Upper lobe of left lung (tissue), 6 donors: ENCODE data around the gene USP31. TPM values are rescaled to one million over a fixed set of nuclear protein-coding genes. Genes with fewer than 3 reads are reported as not detected.

Source experiments
- ATAC-seq, 2 donors: fragments of 200-7000 bp; cut with Tn5 transposase; one replicate each; pipeline ENCODE4 v1.9.1; 2022; ENCODE audit warnings: mild to moderate bottlenecking in 2 of 2, moderate library complexity in 2 of 2; ENCODE audit not compliant: low FRiP score in 2 of 2
- DNase-seq, 2 donors: peaks; one replicate each; pipeline ENCODE4 v3.0.0-alpha.2; 2019 to 2020
- H3K27ac ChIP-seq, 4 donors: fragments of 200-600 bp; sonication (generic); one replicate each; pipeline ENCODE4 v1.5.1; 2016 to 2019
- H3K27me3 ChIP-seq, 4 donors: fragments of 200-600 bp; sonication (generic); one replicate each; pipeline ENCODE4 v1.5.1; 2017 to 2019
- H3K36me3 ChIP-seq, 4 donors: fragments of 200-600 bp; sonication (generic); one replicate each; pipeline ENCODE4 v1.5.1; 2016 to 2019
- H3K4me1 ChIP-seq, 4 donors: fragments of 200-600 bp; sonication (generic); one replicate each; pipeline ENCODE4 v1.5.1; 2018 to 2019
- H3K4me3 ChIP-seq, 4 donors: fragments of 200-600 bp; sonication (generic); one replicate each; pipeline ENCODE4 v1.5.1; 2017 to 2019; ENCODE audit warnings: mild to moderate bottlenecking in 2 of 4, moderate library complexity in 1 of 4
- H3K9me3 ChIP-seq, 4 donors: fragments of 200-600 bp; sonication (generic); one replicate each; pipeline ENCODE4 v1.5.1; 2018 to 2019
- CTCF ChIP-seq, 6 experiments: fragments of 450-650 bp in 4 of 6; fragments of 200-600 bp in 2 of 6; sonication (generic) in 2 of 6; IDR thresholded peaks; one replicate each; pipeline ENCODE4 v1.5.1; 2016 to 2019; ENCODE audit warnings: antibody characterized with exemption in 6 of 6
- EP300 ChIP-seq, 4 donors: sonication (generic); formaldehyde crosslinking; IDR thresholded peaks; one replicate each; pipeline ENCODE4 v1.5.1; 2017; ENCODE audit warnings: antibody characterized with exemption in 4 of 4, control low read depth in 2 of 4
- POLR2A ChIP-seq, 4 donors: fragments of 450-650 bp; IDR thresholded peaks; one replicate each; pipeline ENCODE4 v1.5.1; 2016 to 2017; ENCODE audit warnings: antibody characterized with exemption in 4 of 4, mild to moderate bottlenecking in 2 of 4
- POLR2AphosphoS5 ChIP-seq, 2 donors: sonication (generic); formaldehyde crosslinking; IDR thresholded peaks; one replicate each; pipeline ENCODE4 v1.5.1; 2017; ENCODE audit warnings: antibody characterized with exemption in 2 of 2
- WGBS, 2 donors: methylation state at CpG; one replicate each; pipeline ENCODE4 v1.1.5; 2017 to 2018; 5-methylcytosine and 5-hydroxymethylcytosine counted together
- total RNA-seq, 6 donors: library from RNA; depleted of rRNA in 4 of 6; stranded (reverse); fragments of >200 nt in 4 of 6; gene quantifications; one replicate each; pipeline versions ENCODE4 v1.1.0 to v1.2.1, GENCODE V29; 2016 to 2021
- donor health status: DM: no; HTN: no; CAD: no; lungs with moderate emphysema.
- donor health status: DM: no; HTN: yes; CAD: no; lungs with severe emphysema.

The USP31 gene
- total RNA-seq, 6 donors from 2014 or later = 8.8 to 20.2 (median 15.0) TPM

DNA sequence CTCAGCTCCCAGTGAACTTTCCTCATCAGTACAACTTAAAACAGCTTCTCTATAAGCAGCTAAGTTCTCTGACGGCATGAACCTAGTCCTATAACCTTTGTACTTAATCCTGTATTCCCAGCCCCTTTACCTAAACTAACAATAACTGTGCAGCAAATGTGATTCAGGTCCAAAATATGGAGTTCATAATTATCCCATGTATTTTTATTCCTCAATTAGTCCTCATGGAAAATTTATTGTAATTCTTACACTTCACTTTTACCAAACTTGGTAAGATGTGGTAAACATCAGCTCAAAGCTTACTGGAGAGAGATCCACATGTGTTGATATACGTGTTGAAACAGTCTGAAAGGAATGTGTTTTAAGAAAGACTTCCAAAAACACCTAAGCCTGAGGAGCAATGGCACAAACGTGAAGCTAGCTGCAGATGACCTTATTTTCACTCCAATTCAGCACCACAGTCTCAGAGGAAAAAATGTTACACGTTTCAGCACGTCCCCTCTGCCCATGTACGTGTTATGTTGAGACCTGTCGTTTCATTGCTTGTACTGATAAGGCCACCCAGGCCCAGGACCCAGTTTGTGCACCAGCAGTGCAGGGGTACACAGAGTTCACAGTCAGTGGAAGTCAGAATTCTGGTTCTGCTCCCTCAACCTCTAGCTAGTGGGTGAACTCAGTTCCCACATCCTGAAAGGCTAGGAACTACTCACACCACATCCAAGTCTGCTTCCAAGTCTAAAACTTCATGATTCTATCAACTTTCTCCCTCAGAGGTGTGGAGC is 7.1 kb downstream of the USP31 start:
- WGBS, 2 donors = 56 to 59% methylated on average over 7 of the region's 7 CpGs
- Histone ChIP-seq H3K9me3 (peaks cover 0 to under 1% (median 0%) of the 10 kb centered on the region in 4 donors), H3K4me3 (no peak overlapping the region), H3K4me1 (peaks cover 8 to 25% (median 16%) of the 10 kb centered on the region in 4 donors), H3K27ac (no peak overlapping the region), H3K27me3 (no peaks in the 10 kb centered on the region), H3K36me3 (no peaks in the 10 kb centered on the region)
- TF ChIP-seq POLR2A (IDR thresholded peaks at IDR 0.05) (no peak), CTCF (IDR thresholded peaks at IDR 0.05) (no peak), EP300 (IDR thresholded peaks at IDR 0.05) (no peak), POLR2AphosphoS5 (IDR thresholded peaks at IDR 0.05) (no peak)
- no peak for DNase-seq
- ATAC-seq = no peak

DNA sequence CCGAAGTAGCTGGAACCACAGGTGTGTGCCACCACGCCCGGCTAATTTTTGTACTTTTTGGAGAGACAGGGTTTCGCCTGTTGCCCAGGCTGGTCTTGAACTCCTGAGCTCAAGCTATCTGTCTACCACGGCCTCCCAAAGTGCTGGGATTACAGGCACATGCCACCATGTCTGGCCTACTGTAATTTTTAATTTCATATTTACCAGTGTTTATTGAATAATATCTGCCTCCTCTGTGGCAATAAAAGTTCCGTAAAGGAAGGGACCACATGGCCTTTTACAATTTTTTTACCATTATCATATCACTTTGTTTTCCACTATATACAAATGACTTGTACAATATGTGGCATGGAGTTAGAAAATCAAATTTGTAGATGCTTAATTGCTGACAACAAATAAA is 7.8 kb downstream of the USP31 start:
- WGBS, 2 donors = 94 to 98% methylated on average over 6 of the region's 6 CpGs
- no peak for ATAC-seq
- Histone ChIP-seq H3K27me3 (no peaks in the 10 kb centered on the region), H3K36me3 (no peaks in the 10 kb centered on the region), H3K9me3 (peaks cover 0 to 6% (median 0%) of the 10 kb centered on the region in 4 donors), H3K4me3 (no peak overlapping the region), H3K27ac (no peak overlapping the region), H3K4me1 (peaks cover 8 to 22% (median 16%) of the 10 kb centered on the region in 4 donors)
- DNase-seq = no peak
- TF ChIP-seq POLR2AphosphoS5 (IDR thresholded peaks at IDR 0.05) = no peak
- TF ChIP-seq POLR2A (IDR thresholded peaks at IDR 0.05) = no peak
- no peak for TF ChIP-seq CTCF (IDR thresholded peaks at IDR 0.05)
- TF ChIP-seq EP300 (IDR thresholded peaks at IDR 0.05) = no peak

DNA sequence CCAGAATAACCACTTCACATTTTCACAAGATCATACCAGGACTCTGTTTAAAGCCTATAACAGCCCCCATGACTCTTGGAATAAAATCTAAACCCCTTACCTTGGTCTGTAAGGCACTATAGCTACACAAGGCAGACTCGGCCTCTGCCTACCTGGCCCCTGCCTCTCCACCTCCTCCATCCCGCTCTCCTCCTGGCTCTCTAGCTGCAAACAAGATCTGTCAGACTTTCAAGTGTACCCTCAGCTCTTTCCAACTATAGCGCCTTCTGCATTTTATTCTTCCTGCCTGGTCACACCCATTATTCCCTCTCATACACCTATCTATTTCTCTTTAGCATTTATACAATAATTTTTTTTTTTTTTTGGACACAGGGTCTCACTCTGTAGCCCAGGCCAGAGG is 8.2 kb downstream of the USP31 start:
- Histone ChIP-seq H3K36me3 (no peaks in the 10 kb centered on the region), H3K4me1 (peaks cover 8 to 17% (median 14%) of the 10 kb centered on the region in 4 donors), H3K4me3 (no peak overlapping the region), H3K27ac (no peak overlapping the region), H3K9me3 (peaks cover 0 to 6% (median 0%) of the 10 kb centered on the region in 4 donors), H3K27me3 (no peaks in the 10 kb centered on the region)
- no peak for ATAC-seq
- 84 to 95% methylated on average over 3 of the region's 3 CpGs for WGBS, 2 donors
- TF ChIP-seq EP300 (IDR thresholded peaks at IDR 0.05) = no peak
- TF ChIP-seq CTCF (IDR thresholded peaks at IDR 0.05) = no peak
- no peak for DNase-seq

GRCh38 chr16:23140107-23140506 is 9.1 kb downstream of the USP31 start:
- H3K4me1 ChIP-seq = peaks cover 3 to 11% (median 6%) of the 10 kb centered on the region in 4 donors
- no peak overlapping the region for H3K27ac ChIP-seq
- no peaks in the 10 kb centered on the region for H3K36me3 ChIP-seq
- no peak for DNase-seq
- H3K27me3 ChIP-seq = no peaks in the 10 kb centered on the region
- no peak for TF ChIP-seq EP300 (IDR thresholded peaks at IDR 0.05)
- TF ChIP-seq CTCF (IDR thresholded peaks at IDR 0.05) = no peak
- no peak for TF ChIP-seq POLR2AphosphoS5 (IDR thresholded peaks at IDR 0.05)
- TF ChIP-seq POLR2A (IDR thresholded peaks at IDR 0.05) = no peak
- WGBS, 2 donors = 76 to 80% methylated on average over 2 of the region's 2 CpGs
- H3K4me3 ChIP-seq = no peak overlapping the region
- no peak for ATAC-seq
- H3K9me3 ChIP-seq = peaks cover 0 to 6% (median 0%) of the 10 kb centered on the region in 4 donors

DNA sequence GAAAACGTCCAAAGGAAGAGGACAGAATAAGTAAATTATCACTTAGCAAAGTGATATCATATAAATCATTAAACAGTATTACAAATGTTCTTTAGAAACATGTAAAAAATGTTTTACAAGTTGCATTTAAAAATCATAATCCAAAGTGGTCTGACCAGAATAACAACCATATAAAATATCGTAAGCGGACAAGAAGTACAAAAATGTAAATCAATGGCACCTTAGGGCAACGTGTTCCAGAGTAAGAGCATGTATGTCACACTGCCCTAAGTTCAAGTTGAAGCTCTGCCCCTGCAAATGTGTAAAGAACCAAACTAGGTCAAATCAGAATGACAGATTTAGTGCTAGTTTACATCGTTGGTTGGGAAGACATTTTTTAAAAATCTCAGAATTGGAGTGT is 11.4 kb downstream of the USP31 start:
- no peak for TF ChIP-seq POLR2AphosphoS5 (IDR thresholded peaks at IDR 0.05)
- TF ChIP-seq EP300 (IDR thresholded peaks at IDR 0.05) = no peak
- no peak for TF ChIP-seq POLR2A (IDR thresholded peaks at IDR 0.05)
- TF ChIP-seq CTCF (IDR thresholded peaks at IDR 0.05) = no peak
- Histone ChIP-seq H3K4me1 (peaks cover 4 to 22% (median 13%) of the 10 kb centered on the region in 4 donors), H3K9me3 (peaks cover 0 to 6% (median 0%) of the 10 kb centered on the region in 4 donors), H3K4me3 (no peak overlapping the region), H3K27me3 (no peaks in the 10 kb centered on the region), H3K36me3 (no peaks in the 10 kb centered on the region), H3K27ac (no peak overlapping the region)
- no peak for ATAC-seq
- DNase-seq = no peak
- 63 to 69% methylated on average over 5 of the region's 5 CpGs for WGBS, 2 donors
